ENCODE measurements around the gene LRRC28.

Gene LRRC28

GRCh38 chr15:99421172-99421656, 169.9 kb downstream of the LRRC28 start:
- Mint-ChIP-seq H3K36me3 (ENCODE audit: low read depth) (no peaks in the 10 kb centered on the region), H3K27ac (no peak overlapping the region), H3K4me3 (no peak overlapping the region), H3K27me3 (ENCODE audit: low read depth, poor library complexity) (no peaks in the 10 kb centered on the region), H3K9me3 (peaks cover 30% of the 10 kb centered on the region), H3K4me1 (peaks cover 22% of the 10 kb centered on the region)
- no peak for DNase-seq
- no peak for TF ChIP-seq CTCF (IDR thresholded peaks at IDR 0.05)

- peaks cover 30% of the 10 kb centered on the region for H3K9me3 Mint-ChIP-seq
- TF ChIP-seq CTCF (IDR thresholded peaks at IDR 0.05), result no peak
- peaks cover 28% of the 10 kb centered on the region for H3K4me1 Mint-ChIP-seq
- H3K4me3 Mint-ChIP-seq, result no peak overlapping the region
- H3K36me3 Mint-ChIP-seq (ENCODE audit: low read depth), result no peaks in the 10 kb centered on the region
- H3K27ac Mint-ChIP-seq, result no peak overlapping the region
- no peaks in the 10 kb centered on the region for H3K27me3 Mint-ChIP-seq (ENCODE audit: low read depth, poor library complexity)
- no peak for DNase-seq
Observed at GRCh38 chr15:99421758-99422157, 170.5 kb downstream of the LRRC28 start.

- Mint-ChIP-seq H3K4me1 (peaks cover 36% of the 10 kb centered on the region), H3K27ac (no peak overlapping the region), H3K27me3 (ENCODE audit: low read depth, poor library complexity) (no peaks in the 10 kb centered on the region), H3K4me3 (no peak overlapping the region), H3K36me3 (ENCODE audit: low read depth) (no peaks in the 10 kb centered on the region), H3K9me3 (peaks cover 26% of the 10 kb centered on the region)
- no peak for TF ChIP-seq CTCF (IDR thresholded peaks at IDR 0.05)
- DNase-seq, result no peak
Observed at GRCh38 chr15:99423186-99424130, 172.2 kb downstream of the LRRC28 start.

GRCh38 chr15:99424131-99424571, 172.9 kb downstream of the LRRC28 start:
- Mint-ChIP-seq H3K4me1 (peaks cover 41% of the 10 kb centered on the region), H3K36me3 (ENCODE audit: low read depth) (no peaks in the 10 kb centered on the region), H3K9me3 (peaks cover 21% of the 10 kb centered on the region), H3K27ac (no peak overlapping the region), H3K4me3 (no peak overlapping the region), H3K27me3 (ENCODE audit: low read depth, poor library complexity) (no peaks in the 10 kb centered on the region)
- TF ChIP-seq CTCF (IDR thresholded peaks at IDR 0.05), result no peak
- no peak for DNase-seq

GRCh38 chr15:99424978-99425656, 173.8 kb downstream of the LRRC28 start:
- no peaks in the 10 kb centered on the region for H3K27me3 Mint-ChIP-seq (ENCODE audit: low read depth, poor library complexity)
- no peak for DNase-seq
- peaks cover 44% of the 10 kb centered on the region for H3K4me1 Mint-ChIP-seq
- no peaks in the 10 kb centered on the region for H3K36me3 Mint-ChIP-seq (ENCODE audit: low read depth)
- H3K4me3 Mint-ChIP-seq, result no peak overlapping the region
- H3K27ac Mint-ChIP-seq, result no peak overlapping the region
- TF ChIP-seq CTCF (IDR thresholded peaks at IDR 0.05), result no peak
- H3K9me3 Mint-ChIP-seq, result peaks cover 18% of the 10 kb centered on the region
